Sigmoid colon (tissue), 4 donors: ENCODE results near the gene ANTXRL.

Source experiments
- POLR2AphosphoS5 ChIP-seq, 4 donors: sonication (generic); formaldehyde crosslinking; IDR thresholded peaks; one replicate each; pipeline ENCODE4 v1.6.1; 2017; ENCODE audit warnings: antibody characterized with exemption in 4 of 4
- TF ChIP-seq, protein P1 (sequence below), 4 experiments: fragments of 450-650 bp in 3 of 4; fragments of 200-600 bp in 1 of 4; IDR thresholded peaks; one replicate each; pipeline ENCODE4 v1.5.1; 2016 to 2019; ENCODE audit warnings: antibody characterized with exemption in 4 of 4, mild to moderate bottlenecking in 3 of 4, moderate library complexity in 2 of 4

DNA sequence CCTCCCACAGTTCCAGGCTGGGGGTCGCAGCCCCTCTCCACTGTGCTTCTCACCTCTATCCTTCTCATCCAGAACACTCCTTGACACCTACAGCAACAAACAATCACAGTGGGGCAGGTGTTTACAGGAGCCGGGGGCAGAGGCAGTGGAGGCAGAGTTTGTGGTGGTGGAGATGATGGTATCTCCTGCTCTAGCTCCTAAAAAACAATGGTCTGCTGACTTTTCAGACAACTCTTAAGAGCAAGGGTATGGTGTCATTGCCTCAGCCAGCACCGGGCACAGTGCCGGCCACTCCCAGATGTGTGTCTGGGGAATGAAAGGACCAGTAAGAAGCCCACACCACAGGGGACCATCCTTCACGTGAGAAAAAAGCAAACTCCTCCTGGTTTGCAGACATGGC lies 36.3 kb upstream of the ANTXRL start:
- TF ChIP-seq, protein P1, sequence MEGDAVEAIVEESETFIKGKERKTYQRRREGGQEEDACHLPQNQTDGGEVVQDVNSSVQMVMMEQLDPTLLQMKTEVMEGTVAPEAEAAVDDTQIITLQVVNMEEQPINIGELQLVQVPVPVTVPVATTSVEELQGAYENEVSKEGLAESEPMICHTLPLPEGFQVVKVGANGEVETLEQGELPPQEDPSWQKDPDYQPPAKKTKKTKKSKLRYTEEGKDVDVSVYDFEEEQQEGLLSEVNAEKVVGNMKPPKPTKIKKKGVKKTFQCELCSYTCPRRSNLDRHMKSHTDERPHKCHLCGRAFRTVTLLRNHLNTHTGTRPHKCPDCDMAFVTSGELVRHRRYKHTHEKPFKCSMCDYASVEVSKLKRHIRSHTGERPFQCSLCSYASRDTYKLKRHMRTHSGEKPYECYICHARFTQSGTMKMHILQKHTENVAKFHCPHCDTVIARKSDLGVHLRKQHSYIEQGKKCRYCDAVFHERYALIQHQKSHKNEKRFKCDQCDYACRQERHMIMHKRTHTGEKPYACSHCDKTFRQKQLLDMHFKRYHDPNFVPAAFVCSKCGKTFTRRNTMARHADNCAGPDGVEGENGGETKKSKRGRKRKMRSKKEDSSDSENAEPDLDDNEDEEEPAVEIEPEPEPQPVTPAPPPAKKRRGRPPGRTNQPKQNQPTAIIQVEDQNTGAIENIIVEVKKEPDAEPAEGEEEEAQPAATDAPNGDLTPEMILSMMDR (IDR thresholded peaks at IDR 0.05), result no peak
- no peak for TF ChIP-seq POLR2AphosphoS5 (IDR thresholded peaks at IDR 0.05)
